MV-4-11 (cell line): ENCODE data around the gene PCGF2.

Experiments
- DNase-seq: peaks from one replicate; lab custom pipeline; 2025; lab: John Stamatoyannopoulos, UW

Gene PCGF2

GRCh38 chr17:38719289-38719942 lies 28.7 kb downstream of the PCGF2 start:
- no peak for DNase-seq

- DNase-seq: no peak
Observed at GRCh38 chr17:38717139-38717745, 30.9 kb downstream of the PCGF2 start.

GRCh38 chr17:38716368-38717005 lies 31.6 kb downstream of the PCGF2 start:
- DNase-seq: no peak

GRCh38 chr17:38715216-38715943 lies 32.8 kb downstream of the PCGF2 start:
- DNase-seq: no peak

- DNase-seq: no peak
Observed at GRCh38 chr17:38713456-38714075, 34.6 kb downstream of the PCGF2 start.

- no peak for DNase-seq
Observed at GRCh38 chr17:38712593-38712992, 35.5 kb downstream of the PCGF2 start.

GRCh38 chr17:38711792-38712571 lies 36.2 kb downstream of the PCGF2 start:
- DNase-seq: peak; percentile 16

- DNase-seq: no peak
Observed at GRCh38 chr17:38710985-38711384, 37.2 kb downstream of the PCGF2 start.

DNA sequence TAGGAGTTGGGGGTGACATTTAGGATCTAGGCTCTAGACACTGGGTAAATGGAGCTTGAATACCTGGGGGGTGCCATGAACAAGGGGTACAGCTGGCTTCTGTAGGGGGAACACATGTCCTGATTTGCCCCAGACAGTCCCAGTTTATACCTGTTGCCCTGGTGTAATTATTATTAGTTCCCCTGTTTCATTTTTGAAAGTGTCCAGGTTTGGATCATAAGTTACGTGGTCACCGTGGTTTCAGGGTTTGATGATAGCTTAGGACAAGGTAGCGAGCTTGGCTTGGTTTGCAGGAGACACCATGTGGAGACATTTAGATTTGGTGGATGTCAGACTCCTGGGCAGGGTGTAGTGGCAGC lies 37.6 kb downstream of the PCGF2 start:
- DNase-seq: no peak

DNA sequence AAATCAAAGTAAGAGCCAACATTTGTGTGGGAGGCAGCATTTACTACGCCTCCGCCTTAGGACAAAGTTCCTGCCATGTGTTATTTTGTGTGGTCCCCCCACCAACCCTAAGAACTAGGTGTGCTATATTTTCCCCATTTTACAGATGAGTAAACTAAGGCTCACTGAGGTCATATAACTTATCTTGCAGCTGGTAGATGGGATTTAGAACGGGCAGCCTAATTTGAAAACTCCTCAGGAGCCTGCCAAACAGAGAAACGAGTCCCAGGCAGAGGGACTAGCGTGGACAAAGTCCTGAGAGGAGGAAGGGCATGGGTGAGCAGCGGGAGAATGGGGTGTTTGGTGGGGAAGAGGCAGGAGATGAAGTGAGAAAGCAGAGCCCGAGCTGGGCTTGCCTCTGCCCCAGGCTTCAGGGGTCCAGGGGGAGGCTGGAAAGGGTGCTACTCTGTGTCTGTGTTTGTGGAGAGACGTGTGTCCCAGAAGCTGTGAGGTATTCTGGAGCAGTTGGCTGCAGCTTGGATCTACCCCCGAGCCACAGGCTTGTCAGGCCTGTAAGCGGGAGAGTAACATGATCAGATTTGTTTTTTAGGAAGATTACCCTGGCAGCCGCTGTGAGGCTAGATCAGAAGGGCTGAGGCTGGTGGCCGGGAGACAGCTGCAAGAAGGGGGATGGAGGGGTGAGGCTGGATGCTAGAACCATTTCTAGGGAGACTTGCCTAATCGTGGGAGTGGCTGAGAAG lies 38.1 kb downstream of the PCGF2 start:
- no peak for DNase-seq

GRCh38 chr17:38709104-38709820 lies 38.9 kb downstream of the PCGF2 start:
- no peak for DNase-seq

GRCh38 chr17:38707678-38708351 lies 40.3 kb downstream of the PCGF2 start:
- no peak for DNase-seq

DNA sequence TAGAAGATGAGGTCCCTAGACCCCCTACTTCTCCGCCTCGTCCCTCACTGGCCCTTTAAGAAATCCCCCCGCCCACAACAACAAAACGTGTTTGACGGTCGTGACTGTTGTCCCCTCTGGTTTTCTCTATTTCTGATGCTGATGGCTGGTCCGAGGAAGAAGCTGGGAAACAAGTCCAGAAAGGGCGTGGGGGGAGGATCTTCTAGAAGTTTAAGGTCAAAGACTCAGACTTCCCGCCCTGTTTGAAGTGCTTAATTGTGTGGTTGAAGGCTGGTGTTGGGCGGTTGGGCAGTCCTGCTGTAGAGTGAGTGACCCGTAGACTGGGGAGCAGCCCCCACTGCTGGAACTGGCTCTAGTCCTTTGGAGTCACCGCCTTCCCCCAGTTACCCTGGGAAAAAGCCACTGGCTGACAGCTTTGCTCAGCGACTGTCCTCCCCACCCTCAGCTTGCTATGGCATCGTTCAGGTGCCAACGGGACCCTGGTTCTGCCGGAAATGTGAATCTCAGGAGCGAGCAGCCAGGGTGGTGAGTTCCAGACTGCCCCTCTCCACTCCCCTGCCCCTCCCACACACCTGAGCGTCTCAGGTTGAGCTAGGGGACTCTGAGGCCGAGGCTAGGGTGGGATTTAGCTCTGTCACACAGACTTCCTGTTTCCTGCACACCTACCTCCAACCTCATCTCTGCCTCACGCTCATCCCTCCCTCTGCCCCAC lies 41.5 kb downstream of the PCGF2 start:
- DNase-seq: no peak

DNA sequence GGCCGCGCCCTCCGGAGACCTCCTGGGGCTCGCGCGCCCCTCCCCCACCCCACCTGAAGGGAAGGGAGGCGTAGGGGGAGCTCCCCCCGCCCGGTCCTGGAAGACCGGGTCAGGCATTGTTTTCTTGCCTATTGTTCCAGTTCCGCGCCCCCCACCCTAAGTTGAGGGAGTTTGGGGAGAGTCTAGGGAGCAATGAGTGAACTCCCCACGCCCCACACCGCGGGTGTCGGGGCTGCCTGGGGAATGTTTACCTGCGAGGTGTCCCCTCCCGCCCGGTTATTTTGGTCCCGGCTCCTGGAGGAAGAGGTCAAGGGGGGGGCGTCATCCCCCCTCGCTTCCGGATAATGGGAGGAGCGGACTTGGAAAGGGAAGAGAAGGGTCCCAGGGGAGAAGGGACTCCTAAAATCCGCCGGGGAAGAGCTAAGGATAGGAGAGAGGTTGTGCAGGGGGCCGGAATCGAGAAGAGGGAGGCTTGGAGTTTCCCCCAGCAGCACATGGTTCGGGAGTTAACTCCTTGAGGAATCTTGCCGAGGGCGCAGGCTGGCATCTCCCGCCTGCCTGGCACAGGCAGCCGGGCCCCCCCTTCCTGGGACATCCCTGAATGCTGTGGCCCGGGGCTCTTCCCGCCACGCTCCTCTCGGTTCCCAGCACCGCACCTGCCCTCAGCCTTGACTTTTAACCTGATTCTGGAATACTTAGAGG lies 42.2 kb downstream of the PCGF2 start:
- no peak for DNase-seq

DNA sequence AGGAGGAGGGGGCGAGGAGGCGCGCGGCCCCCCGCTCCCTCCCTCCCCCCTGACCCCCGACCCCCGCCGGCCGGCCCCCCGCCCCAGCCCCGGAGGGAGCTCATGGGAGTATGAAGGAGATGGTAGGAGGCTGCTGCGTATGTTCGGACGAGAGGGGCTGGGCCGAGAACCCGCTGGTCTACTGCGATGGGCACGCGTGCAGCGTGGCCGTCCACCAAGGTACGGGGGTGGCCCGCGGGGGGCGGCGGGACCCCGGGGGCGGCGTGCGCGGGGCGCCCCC lies 42.7 kb downstream of the PCGF2 start:
- DNase-seq: no peak

DNA sequence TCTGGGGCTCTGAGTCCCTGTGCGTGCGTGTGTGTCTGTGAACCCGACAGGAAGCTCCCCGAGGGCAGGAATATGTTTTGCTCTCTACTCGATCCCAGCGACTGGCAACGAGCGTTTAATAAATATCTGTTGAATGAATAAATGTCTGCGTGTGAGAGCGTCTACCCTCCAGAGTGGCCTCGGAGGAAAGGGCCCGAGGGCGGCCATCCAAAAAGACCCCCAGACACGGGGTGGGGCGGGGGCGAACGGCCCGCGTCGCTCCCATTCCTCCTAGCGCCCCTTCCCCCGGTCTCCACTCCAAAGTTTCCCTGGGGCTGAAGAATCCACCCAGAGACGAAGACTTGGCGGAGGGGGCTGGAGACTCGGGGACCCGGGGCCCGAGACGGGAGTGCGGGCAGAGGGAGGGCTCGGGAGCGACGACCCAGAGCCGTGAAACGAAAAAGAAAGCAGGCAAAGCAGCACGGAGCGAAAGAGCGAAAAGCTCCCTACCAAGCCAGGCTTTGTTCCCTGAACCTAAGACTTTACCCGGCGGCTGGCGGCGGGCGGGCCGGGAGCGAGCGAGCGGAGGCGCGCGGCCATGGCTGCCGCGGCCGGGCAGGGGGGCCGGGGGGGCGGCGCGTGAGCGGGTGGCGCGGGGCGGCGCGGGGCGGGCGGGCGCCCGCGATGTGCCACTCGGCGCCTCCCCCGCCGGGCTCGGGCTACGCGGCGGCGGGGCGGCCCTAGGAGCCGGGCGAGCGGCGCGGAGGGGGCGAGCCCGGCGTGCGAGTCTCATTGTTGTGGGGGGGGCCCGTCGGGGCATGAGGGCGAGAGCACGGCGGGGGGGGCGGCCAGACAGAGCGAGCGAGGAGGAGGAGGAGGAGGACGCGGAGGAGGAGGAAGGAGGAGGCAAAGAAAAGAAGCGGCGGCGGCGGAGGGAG lies 43.3 kb downstream of the PCGF2 start, which contains the start of gene MLLT6:
TSS of gene MLLT6 (plus strand) at position 668 of the 917 bp plus-strand sequence. CDS start 360 bp downstream, outside the sequence.
- peak; percentile 49 for DNase-seq
